Brain microvascular endothelial cell (primary cell): ENCODE results near the gene RFTN1.

ENCODE experiments used
- DNase-seq: peaks from one replicate; pipeline ENCODE4 v3.0.0-alpha.2; 2020
- H3K27ac ChIP-seq: fragments of 250-450 bp; sonication (Bioruptor Pico); 2 replicates; pipeline ENCODE4 v1.5.1; 2020; ENCODE audit warnings: mild to moderate bottlenecking, moderate library complexity
- H3K27me3 ChIP-seq: fragments of 250-450 bp; sonication (Bioruptor Pico); replicated peaks from 2 replicates; pipeline ENCODE4 v1.5.1; 2020; ENCODE audit warnings: mild to moderate bottlenecking
- H3K36me3 ChIP-seq: fragments of 250-450 bp; sonication (Bioruptor Pico); replicated peaks from 2 replicates; pipeline ENCODE4 v1.5.1; 2020; ENCODE audit warnings: mild to moderate bottlenecking
- H3K4me3 ChIP-seq: 2 replicates; pipeline ENCODE4 v1.5.1; 2011; ENCODE audit warnings: low read depth, mild to moderate bottlenecking, control low read depth, low read length, moderate library complexity
- CTCF ChIP-seq: IDR thresholded peaks from 2 replicates; pipeline ENCODE4 v1.5.1; 2011; ENCODE audit warnings: low read depth, mild to moderate bottlenecking, moderate library complexity, low read length, control low read depth, inconsistent platforms; ENCODE audit errors: missing control alignments
- in situ Hi-C: cut with HindIII; loops from 2 replicates; pipeline ENCODE4 v1.10.0; 2017; ENCODE audit warnings: low sequenced_read_pairs, low pct_ligation_motif_present

The RFTN1 gene

GRCh38 chr3:16297997-16298885 lies 215.3 kb downstream of the RFTN1 start:
- no peaks in the 10 kb centered on the region for H3K36me3 ChIP-seq
- DNase-seq = no peak
- in situ Hi-C loops = no loop called here
- TF ChIP-seq CTCF = no peak
- H3K4me3 ChIP-seq = no peak overlapping the region
- H3K27me3 ChIP-seq = no peaks in the 10 kb centered on the region
- H3K27ac ChIP-seq = no peak overlapping the region

GRCh38 chr3:16295298-16295890 lies 218.1 kb downstream of the RFTN1 start:
- H3K4me3 ChIP-seq = no peak overlapping the region
- no peaks in the 10 kb centered on the region for H3K27me3 ChIP-seq
- in situ Hi-C loops = no loop called here
- H3K27ac ChIP-seq = no peak overlapping the region
- no peak for DNase-seq
- TF ChIP-seq CTCF = no peak
- H3K36me3 ChIP-seq = no peaks in the 10 kb centered on the region

GRCh38 chr3:16294844-16295243 lies 218.7 kb downstream of the RFTN1 start:
- no peak overlapping the region for H3K27ac ChIP-seq
- H3K27me3 ChIP-seq = no peaks in the 10 kb centered on the region
- H3K4me3 ChIP-seq = no peak overlapping the region
- no peaks in the 10 kb centered on the region for H3K36me3 ChIP-seq
- DNase-seq = no peak
- in situ Hi-C loops = no loop called here
- no peak for TF ChIP-seq CTCF

- no peaks in the 10 kb centered on the region for H3K27me3 ChIP-seq
- no peaks in the 10 kb centered on the region for H3K36me3 ChIP-seq
- no peak for DNase-seq
- TF ChIP-seq CTCF = no peak
- no peak overlapping the region for H3K27ac ChIP-seq
- in situ Hi-C loops = no loop called here
- H3K4me3 ChIP-seq = no peak overlapping the region
These were observed 222.7 kb downstream of the RFTN1 start for GRCh38 chr3:16290827-16291196.

- in situ Hi-C loops = no loop called here
- peak; percentile 83 for TF ChIP-seq CTCF
- DNase-seq = peak; percentile 51
- H3K27me3 ChIP-seq = no peaks in the 10 kb centered on the region
- no peaks in the 10 kb centered on the region for H3K36me3 ChIP-seq
- no peak overlapping the region for H3K27ac ChIP-seq
- no peak overlapping the region for H3K4me3 ChIP-seq
These were observed 223.3 kb downstream of the RFTN1 start for GRCh38 chr3:16290007-16290826.
